GM18870 (cell line): ENCODE data around the gene AHI1.
A peak's percentile ranks its signal among the peaks of the same experiment; 100 is the strongest.
"Not testable (repeated sequence)": the region's sequence is repeated elsewhere in the genome, so short reads cannot be mapped to it uniquely, and the experiment has no call there.

Experiments
- ATAC-seq: cut with Tn5 transposase; IDR thresholded peaks from one replicate; pipeline ENCODE4 v1.9.1; 2021; ENCODE audit warnings: moderate library complexity; ENCODE audit not compliant: unreplicated experiment

The AHI1 gene

GRCh38 chr6:135397172-135397952, 100.2 kb downstream of the AHI1 start:
- no peak for ATAC-seq

- ATAC-seq, result no peak
Measured at GRCh38 chr6:135395136-135395535, 102.4 kb downstream of the AHI1 start.

GRCh38 chr6:135393289-135393688, 104.3 kb downstream of the AHI1 start:
- ATAC-seq, result no peak

GRCh38 chr6:135390458-135390857, 107.1 kb downstream of the AHI1 start:
- ATAC-seq, result no peak

- ATAC-seq, result no peak
Measured at GRCh38 chr6:135385299-135385698, 112.2 kb downstream of the AHI1 start.

- ATAC-seq, result no peak
Measured at GRCh38 chr6:135383766-135384165, 113.8 kb downstream of the AHI1 start.

- ATAC-seq, result no peak
Measured at GRCh38 chr6:135383301-135383700, 114.2 kb downstream of the AHI1 start.

- peak; percentile 82 for ATAC-seq
Measured at GRCh38 chr6:135382182-135382628, 115.3 kb downstream of the AHI1 start.

- ATAC-seq, result no peak
Measured at GRCh38 chr6:135380793-135381192, 116.7 kb downstream of the AHI1 start.

GRCh38 chr6:135379647-135380046, 117.9 kb downstream of the AHI1 start:
- no peak for ATAC-seq

- no peak for ATAC-seq
Measured at GRCh38 chr6:135372758-135373157, 124.8 kb downstream of the AHI1 start.

GRCh38 chr6:135363622-135364021, 133.9 kb downstream of the AHI1 start:
- ATAC-seq, result not testable (repeated sequence)

- ATAC-seq, result no peak
Measured at GRCh38 chr6:135362124-135362523, 135.4 kb downstream of the AHI1 start.

GRCh38 chr6:135360222-135360621, 137.3 kb downstream of the AHI1 start:
- ATAC-seq, result no peak

GRCh38 chr6:135358985-135359384, 138.6 kb downstream of the AHI1 start:
- ATAC-seq, result no peak

- ATAC-seq, result no peak
Measured at GRCh38 chr6:135358251-135358821, 139.2 kb downstream of the AHI1 start.

- ATAC-seq, result no peak
Measured at GRCh38 chr6:135354407-135354806, 143.1 kb downstream of the AHI1 start.

GRCh38 chr6:135353113-135353512, 144.4 kb downstream of the AHI1 start:
- no peak for ATAC-seq

- no peak for ATAC-seq
Measured at GRCh38 chr6:135351635-135352034, 145.9 kb downstream of the AHI1 start.

GRCh38 chr6:135347887-135348286, 149.7 kb downstream of the AHI1 start:
- ATAC-seq, result no peak

- ATAC-seq, result no peak
Measured at GRCh38 chr6:135346747-135347146, 150.8 kb downstream of the AHI1 start.

- no peak for ATAC-seq
Measured at GRCh38 chr6:135344526-135344925, 153.0 kb downstream of the AHI1 start.

GRCh38 chr6:135339920-135340319, 157.6 kb downstream of the AHI1 start:
- not testable (repeated sequence) for ATAC-seq
